ENCODE measurements around the gene YTHDC1.

- TF ChIP-seq CTCF (IDR thresholded peaks at IDR 0.05 in 2 of 3, conservative IDR thresholded peaks at IDR 0.05 in 1 of 3; ENCODE audit: borderline replicate concordance in 1 of 3, insufficient read depth in 1 of 3, low read depth in 2 of 3, low read length in 2 of 3) (no peak), FOSL1 (IDR thresholded peaks at IDR 0.05; ENCODE audit: low read depth) (no peak), EZH2 (IDR thresholded peaks at IDR 0.05) (no peak), POLR2A (IDR thresholded peaks at IDR 0.05; ENCODE audit: borderline replicate concordance, extremely low read depth, insufficient read depth, insufficient read length) (no peak), MAX (IDR thresholded peaks at IDR 0.05) (no peak), CEBPB (IDR thresholded peaks at IDR 0.05; ENCODE audit: low read depth) (no peak), ELF1 (IDR thresholded peaks at IDR 0.05; ENCODE audit: borderline replicate concordance, low read depth) (no peak), RAD21 (IDR thresholded peaks at IDR 0.05; ENCODE audit: low read depth) (no peak), REST (IDR thresholded peaks at IDR 0.05; ENCODE audit: low read depth) (no peak), POLR2AphosphoS5 (IDR thresholded peaks at IDR 0.05; ENCODE audit: low read depth, low read length) (no peak), EGR1 (IDR thresholded peaks at IDR 0.05; ENCODE audit: low read depth) (no peak), SIN3A (IDR thresholded peaks at IDR 0.05; ENCODE audit: low read depth) (no peak)
- TF ChIP-seq, protein P1, sequence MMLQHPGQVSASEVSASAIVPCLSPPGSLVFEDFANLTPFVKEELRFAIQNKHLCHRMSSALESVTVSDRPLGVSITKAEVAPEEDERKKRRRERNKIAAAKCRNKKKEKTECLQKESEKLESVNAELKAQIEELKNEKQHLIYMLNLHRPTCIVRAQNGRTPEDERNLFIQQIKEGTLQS (IDR thresholded peaks at IDR 0.05): no peak
Measured at GRCh38 chr4:68337522-68337921, 12.4 kb downstream of the YTHDC1 start.

Data from HCT116 (cell line).